NB4 (cell line): Measurements from ENCODE around the gene PRH2.

Source experiments
- DNase-seq: peaks from one replicate; pipeline ENCODE4 v3.0.0; 2010; ENCODE audit warnings: low read depth
- H3K4me3 ChIP-seq: one replicate; pipeline ENCODE4 v1.5.1; 2011; ENCODE audit warnings: mild to moderate bottlenecking, low read depth, low read length, moderate library complexity
- MYC ChIP-seq: IDR thresholded peaks from 2 replicates; pipeline ENCODE4 v1.6.1; 2011; ENCODE audit warnings: low read depth, low read length
- POLR2A ChIP-seq: IDR thresholded peaks from 2 replicates; pipeline ENCODE4 v1.6.1; 2011; ENCODE audit warnings: mild to moderate bottlenecking; ENCODE audit not compliant: insufficient read length; ENCODE audit errors: extremely low read depth
- TF ChIP-seq, protein P1 (sequence below): IDR thresholded peaks from one replicate; pipeline ENCODE4 v1.5.1; 2012; ENCODE audit warnings: low read depth, low read length
- TF ChIP-seq, protein P2 (sequence below): IDR thresholded peaks from 2 replicates; pipeline ENCODE4 v1.6.1; 2011; ENCODE audit warnings: low read depth, low read length

Gene PRH2

DNA sequence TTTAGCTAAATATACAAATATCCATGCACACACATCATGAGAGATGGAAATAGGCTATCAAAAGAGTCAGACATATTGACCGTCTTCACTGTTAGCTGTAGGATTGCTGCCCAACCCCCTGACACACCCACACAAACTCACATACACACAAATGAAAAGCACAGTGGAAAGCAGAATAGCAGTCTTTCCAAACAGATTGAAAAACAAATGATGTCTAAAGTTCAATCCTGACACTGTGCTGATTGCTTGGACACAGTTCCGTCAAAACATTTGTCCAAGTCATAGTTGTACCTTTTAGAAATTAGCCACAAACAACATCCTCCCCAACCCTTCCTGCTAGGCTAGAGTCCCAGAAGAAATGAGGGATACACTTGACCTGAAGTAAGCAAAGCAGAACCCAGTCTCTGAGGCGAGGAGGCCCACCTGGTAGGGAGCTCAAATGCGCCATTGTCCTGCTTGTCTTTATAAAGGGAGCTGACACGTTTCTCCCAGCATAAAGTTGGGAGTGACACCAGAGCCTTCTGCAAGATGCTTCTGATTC is at the start of gene PRH2:
Gene PRH2 (plus strand): TSS at position 491 of the 541 bp plus-strand sequence. CDS start 38 bp downstream, at position 529.
- TF ChIP-seq, protein P1, sequence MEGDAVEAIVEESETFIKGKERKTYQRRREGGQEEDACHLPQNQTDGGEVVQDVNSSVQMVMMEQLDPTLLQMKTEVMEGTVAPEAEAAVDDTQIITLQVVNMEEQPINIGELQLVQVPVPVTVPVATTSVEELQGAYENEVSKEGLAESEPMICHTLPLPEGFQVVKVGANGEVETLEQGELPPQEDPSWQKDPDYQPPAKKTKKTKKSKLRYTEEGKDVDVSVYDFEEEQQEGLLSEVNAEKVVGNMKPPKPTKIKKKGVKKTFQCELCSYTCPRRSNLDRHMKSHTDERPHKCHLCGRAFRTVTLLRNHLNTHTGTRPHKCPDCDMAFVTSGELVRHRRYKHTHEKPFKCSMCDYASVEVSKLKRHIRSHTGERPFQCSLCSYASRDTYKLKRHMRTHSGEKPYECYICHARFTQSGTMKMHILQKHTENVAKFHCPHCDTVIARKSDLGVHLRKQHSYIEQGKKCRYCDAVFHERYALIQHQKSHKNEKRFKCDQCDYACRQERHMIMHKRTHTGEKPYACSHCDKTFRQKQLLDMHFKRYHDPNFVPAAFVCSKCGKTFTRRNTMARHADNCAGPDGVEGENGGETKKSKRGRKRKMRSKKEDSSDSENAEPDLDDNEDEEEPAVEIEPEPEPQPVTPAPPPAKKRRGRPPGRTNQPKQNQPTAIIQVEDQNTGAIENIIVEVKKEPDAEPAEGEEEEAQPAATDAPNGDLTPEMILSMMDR: no peak
- TF ChIP-seq MYC: no peak
- TF ChIP-seq, protein P2, sequence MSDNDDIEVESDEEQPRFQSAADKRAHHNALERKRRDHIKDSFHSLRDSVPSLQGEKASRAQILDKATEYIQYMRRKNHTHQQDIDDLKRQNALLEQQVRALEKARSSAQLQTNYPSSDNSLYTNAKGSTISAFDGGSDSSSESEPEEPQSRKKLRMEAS: no peak
- no peak for TF ChIP-seq POLR2A
- no peak for DNase-seq
- no peak within 1 kb of the TSS for H3K4me3 ChIP-seq

DNA sequence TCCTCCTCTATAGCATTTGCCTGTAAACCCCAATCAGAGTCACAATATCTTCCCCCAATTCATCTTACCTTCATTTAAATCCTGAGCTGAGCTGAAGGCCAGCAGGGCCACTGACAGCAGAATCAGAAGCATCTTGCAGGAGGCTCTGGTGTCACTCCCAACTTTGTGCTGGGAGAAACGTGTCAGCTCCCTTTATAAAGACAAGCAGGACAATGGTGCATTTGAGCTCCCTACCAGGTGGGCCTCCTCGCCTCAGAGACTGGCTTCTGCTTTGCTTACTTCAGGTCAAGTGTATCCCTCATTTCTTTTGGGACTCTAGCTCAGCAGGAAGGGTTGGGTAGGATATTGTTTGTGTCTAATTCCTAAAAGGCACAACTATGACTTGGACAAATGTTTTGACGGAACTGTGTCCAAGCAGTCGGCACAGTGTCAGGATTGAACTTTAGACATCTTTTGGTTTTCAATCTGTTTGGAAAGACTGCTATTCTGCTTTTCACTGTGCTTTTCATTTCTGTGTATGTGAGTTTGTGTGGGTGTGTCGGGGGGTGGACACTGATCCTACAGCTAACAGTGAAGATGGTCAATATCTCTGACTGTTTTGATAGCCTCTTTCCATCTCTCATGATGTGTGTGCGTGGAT is 44.8 kb upstream of the PRH2 start, which contains the start of gene PRH1:
Gene PRH1 (minus strand): TSS at position 170 of the 640 bp plus-strand sequence. CDS start 38 bp downstream, at position 132.
- TF ChIP-seq, protein P2: no peak
- no peak for TF ChIP-seq POLR2A
- DNase-seq: no peak
- no peak within 1 kb of the TSS for H3K4me3 ChIP-seq

DNA sequence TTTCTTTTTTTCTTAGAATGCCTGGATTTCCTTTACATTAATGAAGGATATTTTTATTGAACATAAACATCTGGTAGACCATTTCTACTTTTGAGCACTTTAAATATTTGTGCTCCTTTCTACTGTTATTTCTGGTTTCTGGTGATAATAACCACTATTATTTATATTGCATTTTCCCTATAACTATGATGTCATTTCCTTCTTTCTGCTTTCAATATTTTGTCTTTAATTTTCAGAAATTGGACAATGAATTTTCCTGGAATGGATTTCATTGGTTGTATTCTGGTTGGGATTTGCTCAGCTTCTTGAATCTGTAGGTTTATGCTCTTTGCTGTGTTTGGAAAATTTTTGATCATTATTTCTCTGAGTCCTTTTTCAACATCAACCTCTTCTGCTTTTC is 39.8 kb upstream of the PRH2 start:
- no peak for DNase-seq
- no peak overlapping the region for H3K4me3 ChIP-seq
- TF ChIP-seq, protein P2: no peak
- no peak for TF ChIP-seq POLR2A
- TF ChIP-seq, protein P1: no peak

DNA sequence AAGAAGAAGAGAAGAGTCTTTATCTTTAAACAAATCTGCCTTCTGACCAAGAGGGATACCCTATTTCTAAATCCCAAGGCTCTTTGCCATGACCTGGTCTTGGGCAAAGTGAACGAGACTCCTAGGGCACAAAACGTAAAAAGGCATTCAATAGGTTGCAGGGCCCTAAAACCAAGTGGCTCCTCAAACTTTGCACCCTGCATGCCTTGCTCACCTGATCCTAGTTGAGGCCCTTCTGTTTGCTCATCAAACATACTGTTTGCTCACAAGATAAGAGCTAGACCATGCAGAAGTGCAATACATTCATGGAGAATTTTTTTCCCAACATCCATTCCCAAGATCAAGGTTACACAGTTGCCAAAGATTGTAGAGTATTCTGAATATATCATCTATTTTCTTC is 37.1 kb upstream of the PRH2 start:
- DNase-seq: no peak
- TF ChIP-seq, protein P2: no peak
- TF ChIP-seq MYC (no peak), POLR2A (no peak)
- TF ChIP-seq, protein P1: no peak
- H3K4me3 ChIP-seq: no peak overlapping the region

DNA sequence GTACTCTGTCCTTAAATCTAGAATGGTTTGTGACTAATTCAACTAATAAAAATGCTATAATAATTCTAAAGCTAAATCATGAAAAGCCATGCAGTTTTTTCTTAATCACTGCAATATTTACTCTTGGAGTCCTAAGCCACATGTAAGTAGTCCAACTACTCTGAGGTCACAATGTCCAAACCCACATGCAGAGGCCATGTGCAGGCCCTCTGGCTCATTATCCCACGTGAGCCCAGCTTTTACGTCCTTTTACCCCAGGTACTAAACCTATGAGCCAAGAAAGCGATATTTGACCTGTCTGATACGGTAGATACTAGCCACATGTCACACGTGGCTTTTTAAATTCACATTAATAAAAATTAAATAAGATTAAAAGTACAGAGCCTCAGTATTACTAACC is 32.2 kb upstream of the PRH2 start:
- DNase-seq: no peak
- TF ChIP-seq, protein P2: no peak
- TF ChIP-seq MYC: no peak

DNA sequence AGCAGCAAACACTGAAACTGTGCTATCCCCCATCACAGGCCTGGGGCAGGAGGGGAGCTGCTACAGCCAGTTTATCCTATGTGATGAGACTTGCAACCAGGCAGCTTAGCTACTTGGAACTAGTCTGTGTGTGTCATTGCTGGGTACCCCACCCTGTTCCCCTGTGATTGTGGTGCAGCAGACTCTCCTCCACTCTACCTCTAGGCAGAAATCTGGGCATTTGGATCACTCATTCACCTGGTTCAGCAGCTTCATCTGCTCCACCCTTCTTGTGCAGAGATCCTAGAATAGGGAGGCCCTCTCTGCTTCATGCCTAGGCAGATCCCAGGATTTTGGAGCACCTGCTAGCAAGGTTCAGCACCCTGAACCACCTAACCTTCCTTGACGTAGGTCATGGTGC is 28.5 kb upstream of the PRH2 start:
- DNase-seq: no peak
- no peak for TF ChIP-seq MYC
- TF ChIP-seq, protein P1: no peak
- TF ChIP-seq, protein P2: no peak
- no peak for TF ChIP-seq POLR2A
- no peak overlapping the region for H3K4me3 ChIP-seq

More for the DNA sequence above, 32.2 kb upstream of the PRH2 start:
- no peak overlapping the region for H3K4me3 ChIP-seq

DNA sequence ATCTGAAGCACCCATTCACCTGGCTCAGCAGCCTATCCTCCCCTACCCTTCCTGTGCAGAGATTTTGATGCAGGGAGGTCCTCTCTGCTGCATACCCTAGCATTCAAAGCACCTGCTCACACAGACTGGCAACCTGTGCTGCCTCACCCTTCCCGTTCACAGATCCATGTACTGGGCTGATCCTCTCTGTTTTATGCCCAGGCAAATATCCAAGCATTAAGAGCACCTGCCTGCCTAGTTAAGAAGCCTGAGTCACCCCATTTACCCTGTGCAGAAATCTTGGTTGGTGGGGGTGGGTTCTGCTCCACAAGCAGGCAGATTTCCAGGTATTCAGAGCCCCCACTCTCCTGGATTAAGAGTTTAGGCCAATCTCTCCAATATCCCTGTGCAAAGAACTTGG is 28.1 kb upstream of the PRH2 start:
- no peak for DNase-seq
- TF ChIP-seq, protein P2: no peak
- TF ChIP-seq MYC (no peak), POLR2A (no peak)
- TF ChIP-seq, protein P1: no peak
- no peak overlapping the region for H3K4me3 ChIP-seq
